HEK293 (cell line): ENCODE measurements around the gene MYD88.

Source experiments
- CTCF ChIA-PET: fragments of 350-600 bp; formaldehyde crosslinking; extraction: SDS; loops from one replicate; lab custom pipeline; 2021; ENCODE audit warnings: antibody characterized with exemption; lab: Yijun Ruan, JAX
- POLR2A ChIA-PET: fragments of 300-600 bp; formaldehyde crosslinking; extraction: SDS; loops from one replicate; lab custom pipeline; 2020; ENCODE audit warnings: antibody characterized with exemption, inconsistent platforms; lab: Yijun Ruan, JAX
- H3K27ac ChIP-seq: fragments of 200-500 bp; sonication (Bioruptor generic); 2 replicates; pipeline ENCODE4 v1.5.1; 2014; ENCODE audit warnings: low read depth, low read length, control low read depth, inconsistent platforms; ENCODE audit errors: extremely low read depth
- H3K36me3 ChIP-seq, 2 experiments: fragments of 200-500 bp in 1 of 2; sonication (Bioruptor generic) in 1 of 2; 1 replicate in 1 of 2; 2 replicates in 1 of 2; pipeline ENCODE4 v1.5.1; 2014 to 2017; ENCODE audit warnings: inconsistent platforms in 2 of 2, low read length in 2 of 2; ENCODE audit not compliant: control insufficient read depth in 2 of 2, insufficient read depth in 1 of 2
- H3K4me1 ChIP-seq: fragments of 200-500 bp; sonication (Bioruptor generic); 2 replicates; pipeline ENCODE4 v1.5.1; 2014; ENCODE audit warnings: mild to moderate bottlenecking, low read length, inconsistent platforms; ENCODE audit not compliant: control insufficient read depth, insufficient read depth
- H3K4me3 ChIP-seq: 2 replicates; pipeline ENCODE4 v1.5.1; 2011; ENCODE audit warnings: low read depth, mild to moderate bottlenecking, control low read depth, low read length, moderate library complexity
- H3K9me3 ChIP-seq: fragments of 200-500 bp; sonication (Bioruptor generic); 2 replicates; pipeline ENCODE4 v1.5.1; 2014; ENCODE audit warnings: low read depth, low read length, inconsistent platforms; ENCODE audit not compliant: control insufficient read depth, insufficient read depth
- CTCF ChIP-seq: fragments of 450-650 bp; formaldehyde crosslinking; IDR thresholded peaks from 2 replicates; pipeline ENCODE4 v1.5.1; 2016; ENCODE audit warnings: missing biosample characterization, missing genetic modification characterization
- PRDM10 ChIP-seq: fragments of 450-650 bp; formaldehyde crosslinking; IDR thresholded peaks from 2 replicates; pipeline ENCODE4 v1.5.1; 2016; ENCODE audit warnings: missing biosample characterization, missing genetic modification characterization
- PRDM6 ChIP-seq: fragments of 450-650 bp; formaldehyde crosslinking; IDR thresholded peaks from 2 replicates; pipeline ENCODE4 v1.5.1; 2017; ENCODE audit warnings: missing biosample characterization, missing genetic modification characterization
- TCF7L2 ChIP-seq: IDR thresholded peaks from 2 replicates; pipeline ENCODE4 v1.6.1; 2011; ENCODE audit warnings: low read depth, mild to moderate bottlenecking, inconsistent platforms, low read length, moderate library complexity, borderline replicate concordance
- ZBTB10 ChIP-seq: fragments of 450-650 bp; formaldehyde crosslinking; IDR thresholded peaks from 2 replicates; pipeline ENCODE4 v1.5.1; 2016; ENCODE audit warnings: missing biosample characterization, missing genetic modification characterization
- ZNF169 ChIP-seq: fragments of 450-650 bp; formaldehyde crosslinking; IDR thresholded peaks from 2 replicates; pipeline ENCODE4 v1.5.1; 2016; ENCODE audit warnings: missing biosample characterization, missing genetic modification characterization
- ZNF223 ChIP-seq: fragments of 450-650 bp; formaldehyde crosslinking; IDR thresholded peaks from 2 replicates; pipeline ENCODE4 v1.5.1; 2016; ENCODE audit warnings: missing biosample characterization, missing genetic modification characterization
- ZSCAN5A ChIP-seq: fragments of 450-650 bp; formaldehyde crosslinking; IDR thresholded peaks from 2 replicates; pipeline ENCODE4 v1.5.1; 2016; ENCODE audit warnings: missing biosample characterization, missing genetic modification characterization

MYD88 gene

GRCh38 chr3:38165722-38166387 lies 27.4 kb downstream of the MYD88 start (continued):
- TF ChIP-seq CTCF (tag by site-specific recombination): no peak
- no peak for TF ChIP-seq ZNF169 (tag by site-specific recombination)
- 0 out of 2 replicates have a peak, but pooled peaks have one; percentile 49 for TF ChIP-seq ZSCAN5A (tag by site-specific recombination)

- H3K9me3 ChIP-seq: no peaks in the 10 kb centered on the region
- H3K4me1 ChIP-seq: no peaks in the 10 kb centered on the region
- no peaks in the 10 kb centered on the region for H3K36me3 ChIP-seq
- TF ChIP-seq PRDM10 (peak; percentile 38), TCF7L2 (no peak)
- H3K27ac ChIP-seq: no peak overlapping the region
- H3K4me3 ChIP-seq: no peak overlapping the region
- ChIA-PET CTCF (no interaction called here), POLR2A (interaction anchor here (1.4 kb wide), 1 partner anchor 31 kb away, joined by 7 read pairs; the partner anchor contains the start of gene ACAA1)
Observed at GRCh38 chr3:38167591-38167990, 29.1 kb downstream of the MYD88 start.

GRCh38 chr3:38168151-38169026 lies 29.9 kb downstream of the MYD88 start:
- Histone ChIP-seq H3K27ac (no peak overlapping the region), H3K4me3 (no peak overlapping the region), H3K4me1 (no peaks in the 10 kb centered on the region), H3K36me3 (no peaks in the 10 kb centered on the region), H3K9me3 (no peaks in the 10 kb centered on the region)
- TF ChIP-seq ZNF223 (tag by site-specific recombination): no peak
- TF ChIP-seq ZBTB10 (tag by site-specific recombination): no peak
- TF ChIP-seq PRDM6 (tag by site-specific recombination): peak; percentile 44; the same call in 1 of the 2 replicates
- POLR2A ChIA-PET: interaction anchor here (1.4 kb wide), 1 partner anchor 32 kb away, joined by 7 read pairs; the partner anchor contains the start of gene ACAA1
- CTCF ChIA-PET: no interaction called here
